Measurements from ENCODE around the gene RANBP3.

DNA sequence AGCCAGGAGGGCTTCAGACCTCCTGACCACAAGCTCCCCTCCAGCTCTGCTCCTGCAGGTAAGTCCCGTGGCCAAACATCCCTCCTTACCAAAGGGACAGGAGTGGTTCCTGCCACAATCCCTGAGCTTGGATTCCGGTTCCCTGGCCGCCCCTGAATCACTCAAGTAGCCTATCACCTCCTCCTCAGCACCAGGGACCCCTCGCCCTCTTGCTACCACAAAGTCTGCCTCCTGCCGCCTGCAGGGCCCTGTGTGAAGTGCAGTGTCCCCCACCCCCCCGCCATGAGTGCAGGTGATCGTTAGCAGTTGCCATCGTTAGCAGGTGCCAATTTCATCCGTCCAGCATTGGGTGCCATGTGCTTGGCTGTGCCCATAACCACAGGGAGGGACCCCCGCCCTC lies 40.8 kb upstream of the RANBP3 start:
- no peak for TF ChIP-seq CTCF (IDR thresholded peaks at IDR 0.05)
- TF ChIP-seq ZFX (IDR thresholded peaks at IDR 0.05; ENCODE audit: borderline replicate concordance): no peak
